ENCODE results near the gene NINJ1.
A peak's percentile ranks its signal among the peaks of the same experiment; 100 is the strongest.
"Not testable (repeated sequence)": the region's sequence is repeated elsewhere in the genome, so short reads cannot be mapped to it uniquely, and the experiment has no call there.

Gene NINJ1

GRCh38 chr9:93159601-93160471, 25.8 kb upstream of the NINJ1 start:
- peak; percentile 77 for DNase-seq

DNA sequence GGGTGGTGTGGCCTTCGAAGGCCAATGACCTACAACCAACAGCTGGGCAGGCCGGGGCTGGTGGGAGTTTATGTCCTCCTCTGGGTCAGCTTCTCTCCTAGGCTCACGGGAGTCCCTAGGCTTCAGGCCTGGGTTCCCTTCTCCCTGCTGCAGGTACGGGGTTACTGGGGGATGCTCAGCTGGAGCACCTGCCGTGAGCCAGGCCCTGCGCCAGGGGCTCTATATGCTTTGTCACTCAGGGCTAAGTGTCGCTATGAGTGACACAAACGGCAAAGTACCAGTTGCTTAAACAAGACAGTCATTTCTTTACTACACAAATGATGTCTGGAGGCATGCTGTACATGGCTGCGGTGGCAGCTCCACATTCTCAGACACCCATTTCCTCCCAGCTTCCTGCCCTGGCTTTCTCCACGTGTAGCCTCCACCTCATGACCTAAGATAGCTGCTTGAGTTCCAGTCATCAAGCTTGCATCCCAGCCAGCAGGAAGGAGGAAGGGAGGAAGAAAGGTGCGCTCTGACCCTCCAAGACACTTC, 22.5 kb upstream of the NINJ1 start:
- DNase-seq, result no peak

DNA sequence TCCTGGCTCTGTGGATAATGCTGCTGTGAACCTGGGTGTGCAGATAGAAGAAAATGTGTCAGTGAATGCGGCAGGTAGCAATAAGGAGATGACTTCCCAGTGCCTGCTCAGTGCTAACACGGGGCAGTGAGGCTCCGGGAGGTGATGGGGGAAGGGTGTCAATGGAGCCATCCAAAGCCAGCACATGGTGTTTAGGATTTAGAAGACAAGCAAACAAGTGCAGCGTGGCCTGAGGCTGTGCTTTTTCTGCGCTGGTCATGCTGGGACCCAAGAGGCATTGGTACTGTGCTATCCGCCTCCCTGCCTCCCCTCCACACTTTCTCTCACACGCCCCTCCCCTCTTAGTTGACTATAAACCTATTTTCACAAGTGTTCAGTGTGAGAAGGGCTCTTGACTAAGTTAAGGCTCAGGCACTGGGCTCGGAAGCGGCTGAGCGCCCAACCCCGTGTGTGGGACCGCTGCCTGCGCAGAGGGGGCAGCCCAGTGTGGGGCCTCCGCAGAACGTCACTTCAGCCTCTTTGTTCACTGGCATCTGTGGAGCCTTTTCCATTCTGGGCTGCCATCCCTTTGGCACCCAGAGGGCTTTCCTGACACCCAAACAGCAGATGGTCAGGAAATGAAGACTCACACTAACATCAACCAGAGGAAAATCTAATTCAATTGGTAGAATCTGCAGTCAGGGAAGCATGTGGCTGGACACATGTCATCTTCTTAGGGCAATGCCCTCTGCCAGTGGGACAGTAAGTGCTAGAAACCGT, 21.8 kb upstream of the NINJ1 start:
- DNase-seq, result no peak

- no peak for DNase-seq
Measured at GRCh38 chr9:93154293-93154903, 20.3 kb upstream of the NINJ1 start.

DNA sequence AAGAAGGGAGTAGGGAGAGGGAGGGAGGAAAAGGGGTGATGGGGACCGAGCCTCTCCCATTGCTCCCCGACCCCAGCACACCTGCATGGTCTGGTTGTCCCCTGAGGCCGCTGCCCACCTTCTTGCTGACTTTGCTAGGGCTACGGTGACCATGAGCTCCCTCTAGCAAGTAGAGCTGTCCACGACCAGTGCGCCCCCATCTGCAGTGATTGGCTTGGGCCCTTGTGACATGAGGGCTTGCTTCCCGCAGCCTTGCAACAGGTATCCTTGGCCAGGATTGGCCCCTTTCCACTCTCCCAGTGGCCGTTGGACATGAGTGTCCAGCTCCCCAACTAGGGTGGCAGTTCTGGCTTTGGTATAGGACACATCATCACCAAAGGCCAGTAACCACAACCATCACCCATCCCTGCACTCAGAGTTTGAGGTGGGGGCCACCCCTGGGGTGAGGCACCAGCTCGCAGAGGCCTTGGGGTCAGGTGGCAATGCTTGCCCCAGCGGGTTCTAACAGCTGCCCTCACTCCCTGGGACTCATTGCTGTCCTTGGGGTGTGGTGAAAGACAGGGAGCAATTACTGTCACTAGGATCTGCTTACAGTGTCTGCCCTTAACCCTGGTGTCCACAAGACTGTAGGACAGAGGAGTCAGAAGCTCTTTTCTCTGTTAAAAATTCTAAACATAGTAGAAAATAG, 17.2 kb upstream of the NINJ1 start:
- no peak for DNase-seq

GRCh38 chr9:93149361-93149760, 15.3 kb upstream of the NINJ1 start:
- no peak for DNase-seq

GRCh38 chr9:93148721-93149120, 14.7 kb upstream of the NINJ1 start:
- no peak for DNase-seq

- no peak for DNase-seq
Measured at GRCh38 chr9:93147632-93148031, 13.6 kb upstream of the NINJ1 start.

DNA sequence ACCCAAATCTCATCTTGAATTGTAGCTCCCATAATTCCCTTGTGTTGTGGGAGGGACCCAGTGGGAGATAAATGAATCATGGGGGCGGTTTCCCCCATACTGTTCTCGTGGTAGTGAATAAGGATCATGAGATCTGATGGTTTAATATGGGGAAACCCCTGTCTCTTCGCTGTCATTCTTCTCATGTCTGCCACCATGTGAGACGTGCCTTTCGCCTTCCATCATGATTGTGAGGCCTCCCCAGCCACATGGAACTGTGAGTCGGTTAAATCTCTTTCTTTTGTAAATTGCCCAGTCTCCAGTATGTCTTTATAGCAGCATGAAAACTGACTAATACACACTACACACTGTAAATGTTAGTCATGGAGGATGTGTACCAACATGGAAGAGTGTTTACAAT, 12.6 kb upstream of the NINJ1 start:
- not testable (repeated sequence) for DNase-seq

DNA sequence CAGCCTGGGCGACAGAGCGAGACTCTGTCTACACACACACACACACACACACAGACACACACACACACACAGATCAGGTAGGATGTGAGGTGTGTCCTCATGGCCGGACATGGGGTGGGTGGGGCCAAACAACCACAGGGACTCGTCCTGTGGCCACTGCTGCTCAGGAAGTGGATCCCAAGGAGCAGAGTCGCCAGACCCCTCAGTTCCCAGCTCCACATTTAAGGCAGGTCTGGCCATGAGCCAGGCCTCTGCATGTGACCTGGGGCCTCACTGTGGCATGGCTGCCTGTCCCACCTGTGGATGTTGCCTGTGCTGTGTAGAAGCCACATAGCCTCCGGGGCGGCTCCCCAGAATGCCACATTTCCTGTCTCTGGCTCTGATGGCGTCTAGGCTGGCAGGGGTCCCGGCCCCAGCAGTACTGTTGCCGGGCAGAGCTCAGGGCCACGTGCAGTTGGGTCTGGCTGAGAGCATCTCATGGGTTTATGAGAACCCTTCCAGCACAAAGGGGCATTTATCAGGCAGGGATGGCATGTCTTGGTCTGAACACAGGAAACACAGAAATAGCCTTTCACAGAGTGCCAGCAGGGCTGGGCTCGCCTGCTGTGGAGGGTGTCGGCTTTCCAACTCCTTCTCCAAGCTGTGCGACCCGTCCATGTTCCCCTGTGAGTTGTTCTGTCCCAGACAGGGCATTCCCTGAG, 9.9 kb upstream of the NINJ1 start:
- no peak for DNase-seq

DNA sequence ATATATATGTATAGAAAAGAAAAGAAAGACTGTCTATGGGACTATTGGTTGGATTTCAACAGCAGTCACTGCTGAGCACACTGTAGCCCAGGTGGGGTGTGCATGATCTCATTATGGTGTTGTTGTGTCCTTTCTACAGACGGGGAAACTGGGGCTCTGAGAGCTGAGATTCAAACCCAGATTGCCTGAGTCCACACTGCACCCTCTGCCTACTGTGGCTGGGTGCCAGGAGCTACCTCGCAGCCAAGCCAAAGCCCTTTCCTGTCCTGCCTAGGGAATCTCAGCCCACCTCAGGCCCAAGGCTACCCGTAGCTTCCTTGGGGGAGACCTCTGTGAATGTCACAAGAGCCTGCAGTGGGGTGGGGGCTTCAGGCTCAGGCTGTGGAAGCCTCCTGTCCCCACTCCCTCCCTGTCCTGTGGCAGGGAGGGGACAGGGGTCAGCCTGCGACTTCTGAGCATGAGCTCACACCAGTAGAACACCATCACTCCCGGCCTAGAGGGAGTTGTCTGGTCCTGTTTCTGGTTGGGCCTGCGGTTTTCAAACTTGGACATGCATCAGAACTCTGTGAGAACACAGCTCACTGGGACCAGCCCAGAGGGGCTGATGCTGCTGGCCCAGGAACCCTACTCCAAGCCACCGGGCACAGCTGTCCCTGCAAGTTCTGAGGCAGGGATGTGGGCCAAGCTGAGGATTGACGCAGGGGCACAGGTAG, 7.9 kb upstream of the NINJ1 start:
- DNase-seq, result no peak

DNA sequence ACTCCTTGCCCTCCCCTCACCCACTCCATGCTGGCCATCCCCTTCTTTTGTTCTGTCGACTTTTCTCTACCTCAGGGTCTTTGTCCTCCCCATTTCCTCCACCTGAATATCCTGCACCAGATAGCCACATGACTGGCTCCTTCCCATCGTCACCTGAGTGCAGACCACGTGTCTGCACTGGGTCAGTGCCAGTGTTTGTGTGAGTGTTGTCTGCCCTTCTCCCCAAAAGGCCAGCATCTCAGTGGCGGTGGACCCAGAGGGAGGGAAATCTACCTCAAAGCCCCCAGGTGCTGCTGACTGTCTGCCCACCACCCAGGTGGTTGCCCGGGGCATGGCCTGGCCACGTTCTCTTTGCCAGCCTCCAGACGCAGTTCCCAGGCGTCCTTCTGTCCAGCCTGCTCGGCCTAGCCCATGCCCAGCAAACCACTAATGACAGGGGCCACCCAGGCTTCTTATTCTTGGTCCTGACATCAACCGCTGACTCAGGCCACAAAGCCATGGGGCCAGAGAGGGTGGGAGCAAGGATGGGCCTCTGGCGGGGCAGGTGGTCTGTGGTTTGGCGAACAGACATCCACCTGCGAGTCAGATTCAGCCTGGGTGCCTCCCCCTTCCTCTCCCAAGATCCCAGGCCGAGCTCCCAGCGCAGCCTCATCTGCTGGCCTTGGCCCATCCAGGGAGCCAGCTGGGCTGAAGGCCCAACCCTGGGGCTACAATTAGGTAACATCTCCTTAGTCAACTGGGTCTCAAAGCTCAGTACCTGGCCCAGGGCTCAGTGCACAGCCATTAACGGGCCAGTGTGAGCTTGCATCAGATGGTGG, 5.5 kb upstream of the NINJ1 start:
- no peak for DNase-seq

GRCh38 chr9:93138171-93138764, 4.2 kb upstream of the NINJ1 start:
- DNase-seq, result no peak

GRCh38 chr9:93137362-93137761, 3.3 kb upstream of the NINJ1 start:
- no peak for DNase-seq

GRCh38 chr9:93136011-93136440, 2.0 kb upstream of the NINJ1 start:
- DNase-seq, result no peak

GRCh38 chr9:93134740-93135444, 841 bp upstream of the NINJ1 start:
- DNase-seq, result no peak

- DNase-seq, result peak; percentile 37
Measured at GRCh38 chr9:93133681-93134014, 403 bp downstream of the NINJ1 start.

DNA sequence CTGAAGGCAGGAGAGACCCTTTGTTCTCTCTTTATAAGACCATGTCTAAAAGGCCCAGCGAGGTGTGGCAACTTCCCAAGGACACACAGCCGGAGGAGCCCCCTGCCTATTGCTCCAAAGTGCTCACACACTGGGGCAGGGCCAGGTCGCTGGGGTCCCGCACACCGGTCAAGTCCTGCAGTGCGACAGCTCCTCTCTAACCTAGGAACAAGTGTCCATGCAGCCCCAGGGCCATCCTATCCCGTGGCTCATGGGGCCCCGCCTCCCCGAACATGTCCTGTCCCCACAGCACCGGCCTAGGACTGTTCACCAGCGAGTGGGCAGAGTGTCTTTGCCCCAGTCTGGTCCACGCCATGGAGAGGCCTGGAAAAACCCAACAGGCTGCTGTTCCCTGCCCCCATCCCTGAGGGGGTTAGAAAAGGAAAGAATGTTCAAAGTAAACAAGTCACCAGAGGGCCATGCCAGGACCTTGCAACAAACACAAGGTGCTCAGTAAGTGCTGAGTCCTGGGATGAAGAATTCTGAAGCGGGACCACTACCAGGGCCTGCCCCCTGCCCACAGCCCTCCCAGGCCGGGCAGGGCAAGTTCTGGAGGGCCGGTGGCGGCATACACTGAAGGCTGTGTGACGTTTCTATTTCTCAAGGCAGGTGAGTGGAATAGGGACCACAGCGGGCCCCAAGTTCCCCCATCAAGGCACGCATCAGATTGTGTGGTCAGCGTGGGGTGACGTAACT, 938 bp downstream of the NINJ1 start:
- DNase-seq, result no peak
